GM23338 (cell line): ENCODE data around the gene ZNF660. TPM values are rescaled to one million over a fixed set of nuclear protein-coding genes. Genes with fewer than 3 reads are reported as not detected.

Experiments used
- ATAC-seq: fragments of 200-7000 bp; cut with Tn5 transposase; 3 replicates; pipeline ENCODE4 v1.9.1; 2020
- DNase-seq: peaks from one replicate; pipeline ENCODE4 v3.0.0-alpha.2; 2015; ENCODE audit warnings: low spot score
- H2AFZ ChIP-seq: fragments of 200-600 bp; sonication (generic); 2 replicates; pipeline ENCODE4 v1.8.0; 2016; ENCODE audit warnings: antibody characterized with exemption, mild to moderate bottlenecking, moderate library complexity
- H3F3A ChIP-seq: fragments of 200-600 bp; sonication (generic); replicated peaks from 2 replicates; pipeline ENCODE4 v1.8.0; 2017; ENCODE audit warnings: antibody characterized with exemption, mixed run types, low read depth
- H3K27ac ChIP-seq: fragments of 200-600 bp; sonication (generic); 2 replicates; pipeline ENCODE4 v1.6.1; 2016; ENCODE audit warnings: low read depth
- H3K27me3 ChIP-seq: fragments of 200-600 bp; sonication (generic); 2 replicates; pipeline ENCODE4 v1.8.0; 2016; ENCODE audit warnings: mild to moderate bottlenecking, mixed run types, moderate library complexity; ENCODE audit not compliant: insufficient read depth
- H3K36me3 ChIP-seq: fragments of 200-600 bp; sonication (generic); 2 replicates; pipeline ENCODE4 v1.8.0; 2016; ENCODE audit warnings: mild to moderate bottlenecking; ENCODE audit not compliant: insufficient read depth
- H3K4me1 ChIP-seq: fragments of 200-600 bp; sonication (generic); 2 replicates; pipeline ENCODE4 v1.8.0; 2016; ENCODE audit warnings: mild to moderate bottlenecking, moderate library complexity; ENCODE audit not compliant: insufficient read depth
- H3K4me2 ChIP-seq: fragments of 200-600 bp; sonication (generic); 2 replicates; pipeline ENCODE4 v1.7.1; 2017; ENCODE audit warnings: mixed run types
- H3K4me3 ChIP-seq: fragments of 200-600 bp; sonication (generic); 2 replicates; pipeline ENCODE4 v1.6.1; 2016; ENCODE audit warnings: mixed run types
- H3K79me2 ChIP-seq: fragments of 200-600 bp; sonication (generic); replicated peaks from 2 replicates; pipeline ENCODE4 v1.8.0; 2017; ENCODE audit warnings: mild to moderate bottlenecking; ENCODE audit not compliant: insufficient read depth
- H3K9me2 ChIP-seq: fragments of 200-600 bp; sonication (generic); 2 replicates; pipeline ENCODE4 v1.8.0; 2017; ENCODE audit not compliant: insufficient read depth
- H4K20me1 ChIP-seq: fragments of 200-600 bp; sonication (generic); replicated peaks from 2 replicates; pipeline ENCODE4 v1.8.0; 2017; ENCODE audit warnings: mild to moderate bottlenecking; ENCODE audit not compliant: insufficient read depth
- H3K27ac Mint-ChIP-seq: 2 replicates; pipeline ENCODE4 v1.8.0; 2020; ENCODE audit warnings: inconsistent platforms, mild to moderate bottlenecking, moderate library complexity, mixed read lengths
- H3K27me3 Mint-ChIP-seq: 3 replicates; pipeline ENCODE4 v1.8.0; 2022; ENCODE audit warnings: low read depth, mild to moderate bottlenecking, moderate library complexity, mixed read lengths, inconsistent platforms; ENCODE audit not compliant: insufficient read depth, poor library complexity
- H3K36me3 Mint-ChIP-seq: 3 replicates; pipeline ENCODE4 v1.8.0; 2021; ENCODE audit warnings: low read depth, mild to moderate bottlenecking, inconsistent platforms, moderate library complexity, mixed read lengths
- H3K4me1 Mint-ChIP-seq: 3 replicates; pipeline ENCODE4 v1.8.0; 2020; ENCODE audit warnings: mild to moderate bottlenecking, inconsistent platforms, mixed read lengths
- H3K4me3 Mint-ChIP-seq: 3 replicates; pipeline ENCODE4 v1.8.0; 2021; ENCODE audit warnings: moderate library complexity, mild to moderate bottlenecking, inconsistent platforms, mixed read lengths
- H3K9me3 Mint-ChIP-seq: 3 replicates; pipeline ENCODE4 v1.8.0; 2020; ENCODE audit warnings: moderate library complexity, mild to moderate bottlenecking, inconsistent platforms, mixed read lengths
- CREB1 ChIP-seq: fragments of 250-450 bp; sonication (Bioruptor Pico); IDR thresholded peaks from 2 replicates; pipeline ENCODE4 v1.5.0; 2020; ENCODE audit warnings: low read depth, mild to moderate bottlenecking, moderate library complexity
- CTCF ChIP-seq, 2 experiments: fragments of 200-600 bp in 1 of 2; sonication (generic) in 1 of 2; conservative IDR thresholded peaks; 2 replicates each; pipeline versions ENCODE4 v1.5.1 to v1.6.1; 2016 to 2017; ENCODE audit warnings: antibody characterized with exemption in 2 of 2, low read depth in 2 of 2, mild to moderate bottlenecking in 2 of 2, moderate library complexity in 1 of 2
- ETS1 ChIP-seq: IDR thresholded peaks from 2 replicates; pipeline ENCODE4 v1.6.1; 2016; ENCODE audit warnings: antibody characterized with exemption
- EZH2 ChIP-seq: fragments of 200-600 bp; sonication (generic); IDR thresholded peaks from one replicate; pipeline ENCODE4 v1.8.0; 2017; ENCODE audit warnings: antibody characterized with exemption, mild to moderate bottlenecking, low read depth; ENCODE audit not compliant: unreplicated experiment
- JUNB ChIP-seq: IDR thresholded peaks from one replicate; pipeline ENCODE4 v1.6.1; 2016; ENCODE audit warnings: antibody characterized with exemption; ENCODE audit not compliant: unreplicated experiment
- NANOG ChIP-seq: IDR thresholded peaks from 2 replicates; pipeline ENCODE4 v1.6.1; 2016; ENCODE audit warnings: antibody characterized with exemption, borderline replicate concordance
- POLR2AphosphoS5 ChIP-seq: IDR thresholded peaks from 2 replicates; pipeline ENCODE4 v1.6.1; 2016; ENCODE audit warnings: antibody characterized with exemption, low read depth
- STAT1 ChIP-seq: IDR thresholded peaks from one replicate; pipeline ENCODE4 v1.6.1; 2016; ENCODE audit warnings: antibody characterized with exemption; ENCODE audit not compliant: unreplicated experiment
- ZNF114 ChIP-seq: fragments of 250-450 bp; sonication (Bioruptor Pico); IDR thresholded peaks from 2 replicates; pipeline ENCODE4 v1.5.0; 2020; ENCODE audit warnings: mild to moderate bottlenecking, moderate library complexity
- ZNF331 ChIP-seq: fragments of 250-450 bp; sonication (Bioruptor Pico); IDR thresholded peaks from 2 replicates; pipeline ENCODE4 v1.5.0; 2020; ENCODE audit warnings: low read depth, mild to moderate bottlenecking, moderate library complexity
- ZNF462 ChIP-seq: fragments of 250-450 bp; sonication (Bioruptor Pico); IDR thresholded peaks from 2 replicates; pipeline ENCODE4 v1.5.0; 2020; ENCODE audit warnings: mild to moderate bottlenecking, moderate library complexity
- polyA plus RNA-seq: library from polyadenylated mRNA; unstranded; fragments of >200 nt; fragmentation: Nextera tagmentation; extraction: Ambion mirVana; gene quantifications from 2 replicates; pipeline ENCODE4 v1.2.1, GENCODE V29; 2016
- total RNA-seq: library from RNA; depleted of rRNA; stranded (reverse); fragments of >200 nt; shearing (Covaris generic); gene quantifications from 2 replicates; pipeline ENCODE4 v1.2.3, GENCODE V29; 2014

Gene ZNF660
- total and polyA plus RNA-seq, 2 experiments from 2014 or later: 5.4 to 10.1 TPM

DNA sequence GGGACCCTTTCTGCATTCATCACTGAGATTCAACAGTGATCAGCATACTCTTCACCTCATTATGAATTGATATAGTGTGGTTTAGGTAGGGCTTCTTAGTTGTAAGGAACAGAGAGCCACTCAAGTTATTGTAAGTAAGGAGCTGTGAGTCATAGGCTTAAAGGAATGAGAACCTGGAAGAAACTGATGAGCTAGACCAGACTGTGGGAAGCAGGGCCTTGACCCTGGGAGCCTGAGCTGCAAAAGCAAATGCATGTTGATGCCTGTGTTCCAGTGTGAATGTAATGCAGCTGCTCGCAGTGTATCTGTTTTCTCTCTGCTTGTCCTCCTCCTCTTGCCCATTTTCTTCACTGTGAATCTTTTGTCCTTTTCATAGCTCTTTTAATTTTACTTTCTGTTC is 16.2 kb upstream of the ZNF660 start (continued):
- no peak for TF ChIP-seq ZNF462 (CRISPR knock-in tag)
- no peak for TF ChIP-seq ZNF331
- no peak for TF ChIP-seq POLR2AphosphoS5

DNA sequence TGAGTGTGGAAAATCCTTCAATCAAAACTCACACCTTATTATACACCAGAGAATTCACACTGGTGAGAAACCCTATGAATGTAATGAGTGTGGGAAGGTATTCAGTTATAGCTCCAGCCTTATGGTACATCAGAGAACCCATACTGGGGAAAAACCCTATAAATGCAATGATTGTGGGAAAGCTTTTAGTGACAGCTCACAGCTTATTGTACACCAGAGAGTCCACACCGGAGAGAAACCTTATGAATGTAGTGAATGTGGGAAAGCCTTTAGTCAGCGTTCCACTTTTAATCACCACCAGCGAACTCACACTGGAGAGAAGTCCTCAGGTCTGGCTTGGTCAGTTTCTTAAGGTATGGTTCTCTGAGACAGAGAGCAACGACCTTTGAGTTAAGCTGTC is 13.7 kb upstream of the ZNF660 start:
- H2AFZ ChIP-seq: no peak overlapping the region
- no peaks in the 10 kb centered on the region for H3K4me1 Mint-ChIP-seq
- no peak overlapping the region for H3K27ac ChIP-seq
- DNase-seq (no peak), ATAC-seq (no peak)
- H3K4me2 ChIP-seq: no peak overlapping the region
- H3K27me3 Mint-ChIP-seq: peaks cover 2% of the 10 kb centered on the region
- peaks cover 40% of the 10 kb centered on the region for H3K36me3 ChIP-seq
- H3K36me3 Mint-ChIP-seq: peaks cover 65% of the 10 kb centered on the region
- no peaks in the 10 kb centered on the region for H3K4me1 ChIP-seq
- peaks cover 2% of the 10 kb centered on the region; the same call in 1 of the 2 replicates for H3K79me2 ChIP-seq
- no peak overlapping the region for H3K4me3 Mint-ChIP-seq
- peaks cover 13% of the 10 kb centered on the region for H3K9me3 Mint-ChIP-seq
- no peaks in the 10 kb centered on the region for H3F3A ChIP-seq
- no peaks in the 10 kb centered on the region for H4K20me1 ChIP-seq
- no peak overlapping the region for H3K27ac Mint-ChIP-seq
- H3K9me2 ChIP-seq: no peaks in the 10 kb centered on the region
- no peaks in the 10 kb centered on the region for H3K27me3 ChIP-seq
- H3K4me3 ChIP-seq: no peak overlapping the region
- TF ChIP-seq CREB1 (CRISPR knock-in tag) (no peak), CTCF (conservative IDR thresholded peaks at IDR 0.05; ENCODE audit: low read depth in 2 of 2) (no peak), NANOG (no peak), ETS1 (no peak), JUNB (no peak), POLR2AphosphoS5 (no peak), EZH2 (no peak), STAT1 (no peak), ZNF331 (no peak), ZNF114 (CRISPR knock-in tag) (no peak)
